NCI-H748 treated with DMSO at 0.1 percent for 48 hours (cell line): Measurements from ENCODE around the gene OR52E5.

ENCODE experiments used
- DNase-seq: peaks from one replicate; lab custom pipeline; 2025; lab: John Stamatoyannopoulos, UW

The OR52E5 gene

DNA sequence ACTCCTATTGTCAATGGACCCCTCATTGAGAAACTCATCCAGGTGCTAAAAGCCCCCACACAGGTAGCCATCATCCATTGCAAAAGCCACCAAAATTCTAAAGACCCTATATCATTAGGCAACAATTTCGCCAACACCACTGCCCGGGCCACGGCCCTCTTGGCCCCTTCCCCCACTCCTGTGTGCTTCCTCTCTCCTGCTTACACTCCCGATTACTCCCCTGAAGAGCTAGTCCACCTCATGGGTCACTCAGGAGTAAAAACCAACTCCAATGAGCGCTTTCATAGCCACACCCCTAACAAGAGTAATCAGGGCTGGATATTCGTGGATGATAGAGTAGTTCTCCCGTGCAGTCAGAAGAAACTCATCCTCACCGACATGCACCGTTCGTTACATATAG, 40.1 kb downstream of the OR52E5 start:
- DNase-seq, result no peak

GRCh38 chr11:5937868-5938602, 45.0 kb downstream of the OR52E5 start:
- no peak for DNase-seq

DNA sequence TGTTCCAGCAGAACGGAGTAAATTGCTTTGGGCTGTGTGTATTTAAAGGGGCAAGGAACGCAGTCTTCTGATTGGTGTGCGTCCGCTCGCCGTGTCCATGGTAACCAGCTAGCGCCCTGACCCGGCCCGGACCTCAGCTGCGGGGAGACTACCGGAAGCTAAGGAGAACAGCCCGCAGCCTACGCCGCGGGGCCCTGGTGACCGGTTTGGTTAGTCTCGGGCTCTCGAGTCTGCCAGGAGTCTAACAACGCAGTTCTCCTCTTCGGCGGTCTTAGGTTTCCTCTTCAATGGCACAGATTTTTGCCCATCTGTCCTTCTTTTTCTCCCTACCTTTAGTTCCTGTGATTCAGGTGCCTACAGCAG, 45.6 kb downstream of the OR52E5 start:
- DNase-seq, result no peak

GRCh38 chr11:5940748-5941147, 47.7 kb downstream of the OR52E5 start:
- no peak for DNase-seq

GRCh38 chr11:5941951-5942350, 48.9 kb downstream of the OR52E5 start, which contains the start of gene OR56A3:
Gene OR56A3, plus strand, starts transcription at chr11:5942251. Its CDS starts 5,096 bp downstream, at chr11:5947347.
- DNase-seq, result no peak
